ENCODE measurements around the gene CNOT4.

Gene CNOT4

GRCh38 chr7:135420786-135421185, 89.1 kb downstream of the CNOT4 start:
- Histone ChIP-seq H3K9me3 (no peaks in the 10 kb centered on the region), H3K27me3 (no peaks in the 10 kb centered on the region), H3K4me1 (ENCODE audit: control insufficient read depth in 1 of 2, insufficient read depth in 1 of 2, low read depth in 1 of 2, low read length in 1 of 2) (peaks cover 0 to 7% of the 10 kb centered on the region in 2 experiments), H3K4me3 (ENCODE audit: low read depth in 1 of 2, low read length in 1 of 2) (no peak overlapping the region), H3K27ac (no peak overlapping the region), H3K36me3 (peaks cover 22% of the 10 kb centered on the region)
- TF ChIP-seq CTCF (IDR thresholded peaks at IDR 0.05), result no peak

GRCh38 chr7:135416431-135416830, 93.5 kb downstream of the CNOT4 start:
- no peaks in the 10 kb centered on the region for H3K27me3 ChIP-seq
- no peaks in the 10 kb centered on the region for H3K9me3 ChIP-seq
- H3K36me3 ChIP-seq, result peaks cover 29% of the 10 kb centered on the region
- no peaks in the 10 kb centered on the region for H3K4me1 ChIP-seq (ENCODE audit: control insufficient read depth in 1 of 2, insufficient read depth in 1 of 2, low read depth in 1 of 2, low read length in 1 of 2)
- H3K4me3 ChIP-seq (ENCODE audit: low read depth in 1 of 2, low read length in 1 of 2), result no peak overlapping the region
- no peak overlapping the region for H3K27ac ChIP-seq
- TF ChIP-seq CTCF (IDR thresholded peaks at IDR 0.05), result no peak

GRCh38 chr7:135414850-135415439, 95.0 kb downstream of the CNOT4 start:
- Histone ChIP-seq H3K9me3 (no peaks in the 10 kb centered on the region), H3K36me3 (peaks cover 34% of the 10 kb centered on the region), H3K27me3 (no peaks in the 10 kb centered on the region), H3K4me1 (ENCODE audit: control insufficient read depth in 1 of 2, insufficient read depth in 1 of 2, low read depth in 1 of 2, low read length in 1 of 2) (no peaks in the 10 kb centered on the region), H3K4me3 (ENCODE audit: low read depth in 1 of 2, low read length in 1 of 2) (no peak overlapping the region), H3K27ac (no peak overlapping the region)
- TF ChIP-seq CTCF (IDR thresholded peaks at IDR 0.05), result no peak

GRCh38 chr7:135414208-135414607, 95.7 kb downstream of the CNOT4 start:
- H3K36me3 ChIP-seq, result peaks cover 36% of the 10 kb centered on the region
- no peaks in the 10 kb centered on the region for H3K4me1 ChIP-seq (ENCODE audit: control insufficient read depth in 1 of 2, insufficient read depth in 1 of 2, low read depth in 1 of 2, low read length in 1 of 2)
- H3K4me3 ChIP-seq (ENCODE audit: low read depth in 1 of 2, low read length in 1 of 2), result no peak overlapping the region
- H3K9me3 ChIP-seq, result no peaks in the 10 kb centered on the region
- TF ChIP-seq CTCF (IDR thresholded peaks at IDR 0.05), result no peak
- H3K27ac ChIP-seq, result no peak overlapping the region
- no peaks in the 10 kb centered on the region for H3K27me3 ChIP-seq

DNA sequence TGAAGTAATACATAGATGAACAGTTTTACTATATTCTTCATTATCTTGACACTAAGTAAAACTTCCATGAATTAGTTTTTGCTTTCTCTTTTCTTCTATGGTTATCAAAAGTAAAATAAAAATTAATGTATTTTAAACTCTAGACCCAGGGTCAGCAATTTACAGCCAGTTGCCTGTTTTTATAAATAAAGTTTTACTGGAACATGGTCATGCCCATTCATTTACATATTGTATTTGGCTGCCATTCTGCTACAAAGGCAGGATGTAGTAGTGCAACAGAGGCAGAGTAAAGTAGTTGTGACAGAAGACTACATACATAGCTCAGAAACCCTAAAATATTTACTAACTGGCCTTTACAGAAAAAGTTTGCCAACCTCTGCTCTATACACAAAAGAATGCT, 98.8 kb downstream of the CNOT4 start:
- no peaks in the 10 kb centered on the region for H3K4me1 ChIP-seq (ENCODE audit: control insufficient read depth in 1 of 2, insufficient read depth in 1 of 2, low read depth in 1 of 2, low read length in 1 of 2)
- no peaks in the 10 kb centered on the region for H3K27me3 ChIP-seq
- no peak overlapping the region for H3K4me3 ChIP-seq (ENCODE audit: low read depth in 1 of 2, low read length in 1 of 2)
- no peaks in the 10 kb centered on the region for H3K9me3 ChIP-seq
- peaks cover 39% of the 10 kb centered on the region for H3K36me3 ChIP-seq
- no peak for TF ChIP-seq CTCF (IDR thresholded peaks at IDR 0.05)
- no peak overlapping the region for H3K27ac ChIP-seq

GRCh38 chr7:135410543-135410942, 99.4 kb downstream of the CNOT4 start:
- H3K36me3 ChIP-seq, result peaks cover 41% of the 10 kb centered on the region
- H3K27ac ChIP-seq, result no peak overlapping the region
- H3K4me1 ChIP-seq (ENCODE audit: control insufficient read depth in 1 of 2, insufficient read depth in 1 of 2, low read depth in 1 of 2, low read length in 1 of 2), result no peaks in the 10 kb centered on the region
- H3K4me3 ChIP-seq (ENCODE audit: low read depth in 1 of 2, low read length in 1 of 2), result no peak overlapping the region
- no peak for TF ChIP-seq CTCF (IDR thresholded peaks at IDR 0.05)
- H3K27me3 ChIP-seq, result no peaks in the 10 kb centered on the region
- H3K9me3 ChIP-seq, result no peaks in the 10 kb centered on the region
